ENCODE data around the gene MPHOSPH9. TPM values are rescaled to one million over a fixed set of nuclear protein-coding genes. Genes with fewer than 3 reads are reported as not detected.

MPHOSPH9 gene
- total and polyA plus RNA-seq, 10 donors, result 7.1 to 97.3 (median 40.0) TPM

- H3K9me3 ChIP-seq, result no peaks in the 10 kb centered on the region
- peaks cover 21 to 51% (median 38%) of the 10 kb centered on the region in 6 donors for H3K4me1 ChIP-seq
- H3K27ac ChIP-seq, result peak overlapping the region; percentile 2 to 73 (median 62)
- H3K36me3 ChIP-seq, result peaks cover 0 to 4% (median 0%) of the 10 kb centered on the region in 6 donors
- TF ChIP-seq POLR2AphosphoS5 (IDR thresholded peaks at IDR 0.05) (peak in 2 of 3 donors; percentile 38 to 54), CTCF (IDR thresholded peaks at IDR 0.05 in 8 of 11, conservative IDR thresholded peaks at IDR 0.05 in 3 of 11) (no peak)
- 57 to 73% (median 67%) methylated on average over 15 of the region's 15 CpGs for WGBS, 5 donors
- intact Hi-C loops (cut with DNase I; ENCODE audit: low total_unique reads), result loop anchor here (10.0 kb wide), 1 partner anchor 157 kb away; the partner anchor contains the start of gene ARL6IP4
- H3K4me3 ChIP-seq, result no peak overlapping the region
- no peaks in the 10 kb centered on the region for H3K27me3 ChIP-seq (replicated peaks in 1 of 7)
- no peak for DNase-seq
These were observed 91.1 kb downstream of the MPHOSPH9 start for GRCh38 chr12:123141615-123142517.

- WGBS, 5 donors, result 90 to 94% (median 91%) methylated on average over 4 to 6 of the region's 6 CpGs
These were observed 92.0 kb downstream of the MPHOSPH9 start for GRCh38 chr12:123140676-123141614.

GRCh38 chr12:123139926-123140675 is 92.8 kb downstream of the MPHOSPH9 start:
- intact Hi-C loops (cut with DNase I; ENCODE audit: low total_unique reads), result loop anchor here (10.0 kb wide), 1 partner anchor 155 kb away; the partner anchor contains the start of gene ARL6IP4

More at GRCh38 chr12:123140676-123141614, 92.0 kb downstream of the MPHOSPH9 start:
- intact Hi-C loops (cut with DNase I; ENCODE audit: low total_unique reads), result loop anchor here (10.0 kb wide), 1 partner anchor 156 kb away; the partner anchor contains the start of gene ARL6IP4
- H3K4me1 ChIP-seq, result peaks cover 21 to 45% (median 38%) of the 10 kb centered on the region in 6 donors
- DNase-seq, result peak; percentile 11
- peaks cover 0 to 4% (median 0%) of the 10 kb centered on the region in 6 donors for H3K36me3 ChIP-seq
- no peak overlapping the region for H3K4me3 ChIP-seq
- H3K27ac ChIP-seq, result peak overlapping the region in 7 of 8 donors; percentile 29 to 73 (median 64)
- no peaks in the 10 kb centered on the region for H3K9me3 ChIP-seq
- H3K27me3 ChIP-seq (replicated peaks in 1 of 7), result no peaks in the 10 kb centered on the region
- no peak for TF ChIP-seq POLR2A (IDR thresholded peaks at IDR 0.05)
- no peak for TF ChIP-seq POLR2AphosphoS5 (IDR thresholded peaks at IDR 0.05)
- TF ChIP-seq CTCF (IDR thresholded peaks at IDR 0.05 in 8 of 11, conservative IDR thresholded peaks at IDR 0.05 in 3 of 11), result no peak

More at GRCh38 chr12:123139926-123140675, 92.8 kb downstream of the MPHOSPH9 start:
- no peak for TF ChIP-seq POLR2A (IDR thresholded peaks at IDR 0.05)
- no peak for TF ChIP-seq CTCF (IDR thresholded peaks at IDR 0.05 in 8 of 11, conservative IDR thresholded peaks at IDR 0.05 in 3 of 11)
- TF ChIP-seq POLR2AphosphoS5 (IDR thresholded peaks at IDR 0.05), result no peak
- H3K4me3 ChIP-seq, result no peak overlapping the region
- no peaks in the 10 kb centered on the region for H3K9me3 ChIP-seq
- peak; percentile 44 for DNase-seq
- H3K4me1 ChIP-seq, result peaks cover 21 to 45% (median 38%) of the 10 kb centered on the region in 6 donors
- H3K36me3 ChIP-seq, result peaks cover 0 to 4% (median 0%) of the 10 kb centered on the region in 6 donors
- H3K27ac ChIP-seq, result peak overlapping the region; percentile 27 to 73 (median 60)
- 60 to 72% (median 64%) methylated on average over 4 to 6 of the region's 6 CpGs for WGBS, 5 donors
- no peaks in the 10 kb centered on the region for H3K27me3 ChIP-seq (replicated peaks in 1 of 7)

All from spleen (tissue), 11 donors.